Mucosa of descending colon (tissue), 3 donors: ENCODE results near the gene VEGFB. TPM values are rescaled to one million over a fixed set of nuclear protein-coding genes. Genes with fewer than 3 reads are reported as not detected.

Source experiments
- ATAC-seq: fragments of 200-7000 bp; cut with Tn5 transposase; one replicate; pipeline ENCODE4 v1.9.1; 2020; ENCODE audit warnings: mild to moderate bottlenecking, moderate library complexity
- DNase-seq, 3 donors: peaks; one replicate each; pipeline ENCODE4 v3.0.0-alpha.2; 2020
- H3K36me3 ChIP-seq: fragments of 200-600 bp; one replicate; pipeline ENCODE4 v1.8.0; 2021; ENCODE audit warnings: low read depth, mild to moderate bottlenecking
- H3K4me1 ChIP-seq: fragments of 200-600 bp; one replicate; pipeline ENCODE4 v1.8.0; 2021; ENCODE audit warnings: low read depth, mild to moderate bottlenecking
- H3K4me3 ChIP-seq: fragments of 200-600 bp; one replicate; pipeline ENCODE4 v1.8.0; 2021; ENCODE audit warnings: mild to moderate bottlenecking
- H3K9me3 ChIP-seq: fragments of 200-600 bp; one replicate; pipeline ENCODE4 v1.8.0; 2021; ENCODE audit warnings: mild to moderate bottlenecking
- CTCF ChIP-seq: fragments of 200-600 bp; IDR thresholded peaks from one replicate; pipeline ENCODE4 v1.8.0; 2022; ENCODE audit warnings: antibody characterized with exemption, mild to moderate bottlenecking
- intact Hi-C, 2 donors: fragments of 100-400 bp; cut with DNase I in 1 of 2; cut with micrococcal nuclease in 1 of 2; formaldehyde crosslinking; loops; one replicate each; pipeline versions ENCODE4 v1.11.0 to v1.11.1; 2022; cut with DNase I, micrococcal nuclease
- total RNA-seq, 3 donors: library from RNA; stranded (reverse); fragmentation: NEBNext Ultra II Directional in 2 of 3; extraction: Animal tissue kit (Norgen Biotek cat#: 25700) in 2 of 3; gene quantifications; one replicate each; pipeline versions ENCODE4 v1.2.1 to v1.2.4, GENCODE V29; 2021 to 2023
- donor health status: DM: no; HTN: no; CAD: no; lungs with moderate emphysema.
- donor health status: DM: no; HTN: no; CAD: no.
- donor health status: DM: no; HTN: yes; CAD: no.

Gene VEGFB
- total RNA-seq, 3 donors from 2014 or later, result 45.3 to 156 (median 45.6) TPM

- H3K36me3 ChIP-seq, result peaks cover 4% of the 10 kb centered on the region
- no peak overlapping the region for H3K4me3 ChIP-seq
- no peaks in the 10 kb centered on the region for H3K9me3 ChIP-seq
- TF ChIP-seq CTCF, result no peak
- DNase-seq (peak in 1 of 3 donors; percentile 55), ATAC-seq (no peak)
- peaks cover 11% of the 10 kb centered on the region for H3K4me1 ChIP-seq
- intact Hi-C loops, result no loop called here
Observed at GRCh38 chr11:64266339-64266738, 32.0 kb downstream of the VEGFB start.

GRCh38 chr11:64267207-64267945 lies 33.0 kb downstream of the VEGFB start:
- intact Hi-C loops, result no loop called here
- no peaks in the 10 kb centered on the region for H3K9me3 ChIP-seq
- H3K36me3 ChIP-seq, result peaks cover 4% of the 10 kb centered on the region
- ATAC-seq (no peak), DNase-seq (no peak)
- TF ChIP-seq CTCF, result no peak
- H3K4me3 ChIP-seq, result no peak overlapping the region
- peaks cover 18% of the 10 kb centered on the region for H3K4me1 ChIP-seq

- intact Hi-C loops, result no loop called here
- Histone ChIP-seq H3K9me3 (no peaks in the 10 kb centered on the region), H3K36me3 (peaks cover 4% of the 10 kb centered on the region), H3K4me3 (no peak overlapping the region), H3K4me1 (peaks cover 27% of the 10 kb centered on the region)
- DNase-seq (peak; percentile 80 to 87 (median 83)), ATAC-seq (peak; percentile 10)
- no peak for TF ChIP-seq CTCF
Observed at GRCh38 chr11:64268025-64268892, 33.9 kb downstream of the VEGFB start.

GRCh38 chr11:64268893-64269539 lies 34.6 kb downstream of the VEGFB start:
- H3K4me3 ChIP-seq, result peak overlapping the region; percentile 46
- peaks cover 32% of the 10 kb centered on the region for H3K4me1 ChIP-seq
- H3K9me3 ChIP-seq, result no peaks in the 10 kb centered on the region
- intact Hi-C loops, result no loop called here
- peak; percentile 21 for ATAC-seq
- peaks cover 4% of the 10 kb centered on the region for H3K36me3 ChIP-seq
- DNase-seq, result peak; percentile 74 to 87 (median 83)
- TF ChIP-seq CTCF, result no peak

GRCh38 chr11:64269540-64270220 lies 35.3 kb downstream of the VEGFB start:
- H3K4me1 ChIP-seq, result peaks cover 35% of the 10 kb centered on the region
- H3K4me3 ChIP-seq, result peak overlapping the region; percentile 46
- no peak for TF ChIP-seq CTCF
- ATAC-seq (peak; percentile 81), DNase-seq (peak; percentile 97 to 98 (median 98))
- intact Hi-C loops, result no loop called here
- peaks cover 4% of the 10 kb centered on the region for H3K36me3 ChIP-seq
- no peaks in the 10 kb centered on the region for H3K9me3 ChIP-seq
